HCT116 (cell line): ENCODE data around the gene OR51E2. TPM values are rescaled to one million over a fixed set of nuclear protein-coding genes. Genes with fewer than 3 reads are reported as not detected.

Experiments used
- ATAC-seq: fragments of 200-7000 bp; cut with Tn5 transposase; 2 replicates; pipeline ENCODE4 v1.9.1; 2020; ENCODE audit warnings: mild to moderate bottlenecking, moderate library complexity
- BruUV-seq: library from RNA; stranded (reverse); fragments of 400-500 nt; replicated peaks from 2 replicates; lab custom pipeline; 2021; lab: Mats Ljungman, UMichigan
- CTCF ChIA-PET: fragments of 300-600 bp; sonication (Branson Sonifier 250); formaldehyde crosslinking; loops from one replicate; lab custom pipeline; 2021; ENCODE audit warnings: antibody characterized with exemption; lab: Charles Lee
- POLR2A ChIA-PET: fragments of 300-600, 350-600 bp; sonication (Branson Sonifier 250); formaldehyde crosslinking; loops from one replicate; lab custom pipeline; 2021; ENCODE audit warnings: antibody characterized with exemption; lab: Charles Lee
- RAD21 ChIA-PET, 2 experiments: fragments of 300-600 bp; sonication (Branson Sonifier 250); formaldehyde crosslinking; loops; one replicate each; lab custom pipeline; 2023; ENCODE audit warnings: low total read pairs in 2 of 2; ENCODE audit not compliant: uncharacterized antibody in 2 of 2, unreplicated experiment in 2 of 2, low non-redundant PET in 1 of 2; lab: Charles Lee
- DNase-seq: peaks from one replicate; pipeline ENCODE4 v3.0.0-alpha.2; 2010; ENCODE audit warnings: low read depth, low spot score
- H2AFZ ChIP-seq: fragments of 200-600 bp; shearing (Covaris generic), sonication (generic); 2 replicates; pipeline ENCODE4 v1.6.1; 2017; ENCODE audit warnings: low read depth, mixed run types, mixed read lengths, antibody characterized with exemption, low read length; ENCODE audit not compliant: poor library complexity, severe bottlenecking
- H3K27ac ChIP-seq: 2 replicates; pipeline ENCODE4 v1.5.1; 2012; ENCODE audit warnings: low read depth, low read length
- H3K27me3 ChIP-seq: fragments of 200-600 bp; sonication (generic); 2 replicates; pipeline ENCODE4 v1.6.1; 2016; ENCODE audit warnings: mixed run types, low read length, mixed read lengths; ENCODE audit not compliant: insufficient read depth
- H3K36me3 ChIP-seq, 2 experiments: fragments of 200-500 bp in 1 of 2; fragments of 200-600 bp in 1 of 2; sonication (Bioruptor generic) in 1 of 2; sonication (generic) in 1 of 2; 2 replicates each; pipeline versions ENCODE4 v1.5.1 to v1.6.1; 2014 to 2016; ENCODE audit warnings: low read length in 2 of 2, inconsistent platforms in 1 of 2, mixed read lengths in 1 of 2, mixed run types in 1 of 2; ENCODE audit not compliant: insufficient read depth in 2 of 2, control insufficient read depth in 1 of 2
- H3K4me1 ChIP-seq, 2 experiments: fragments of 200-600 bp in 1 of 2; sonication (generic) in 1 of 2; 2 replicates each; pipeline versions ENCODE4 v1.5.1 to v1.6.1; 2012 to 2017; ENCODE audit warnings: low read length in 2 of 2, inconsistent platforms in 1 of 2, mild to moderate bottlenecking in 1 of 2, mixed read lengths in 1 of 2, mixed run types in 1 of 2, moderate library complexity in 1 of 2; ENCODE audit not compliant: insufficient read depth in 2 of 2, control insufficient read depth in 1 of 2
- H3K4me2 ChIP-seq: fragments of 200-600 bp; sonication (generic); 2 replicates; pipeline ENCODE4 v1.6.1; 2017; ENCODE audit warnings: mixed run types, low read length, mixed read lengths
- H3K4me3 ChIP-seq, 2 experiments: fragments of 200-600 bp in 1 of 2; sonication (generic) in 1 of 2; replicated peaks in 1 of 2; 2 replicates each; pipeline ENCODE4 v1.5.1; 2011 to 2016; ENCODE audit warnings: low read length in 2 of 2, control low read depth in 1 of 2, low read depth in 1 of 2, mild to moderate bottlenecking in 1 of 2, mixed read lengths in 1 of 2, mixed run types in 1 of 2
- H3K79me2 ChIP-seq: fragments of 200-600 bp; sonication (generic); 2 replicates; pipeline ENCODE4 v1.6.1; 2017; ENCODE audit warnings: mild to moderate bottlenecking, mixed run types, low read length, moderate library complexity, mixed read lengths; ENCODE audit not compliant: insufficient read depth
- H3K9ac ChIP-seq: fragments of 200-600 bp; sonication (generic); 2 replicates; pipeline ENCODE4 v1.6.1; 2016; ENCODE audit warnings: low read length, mixed read lengths
- H3K9me2 ChIP-seq: fragments of 200-600 bp; sonication (generic), shearing (Covaris generic); 2 replicates; pipeline ENCODE4 v1.6.1; 2017; ENCODE audit warnings: mixed run types, mild to moderate bottlenecking, moderate library complexity; ENCODE audit not compliant: insufficient read depth
- H3K9me3 ChIP-seq, 2 experiments: fragments of 200-500 bp in 1 of 2; fragments of 200-600 bp in 1 of 2; sonication (Bioruptor generic) in 1 of 2; sonication (generic) in 1 of 2; 2 replicates each; pipeline ENCODE4 v1.6.1; 2014 to 2017; ENCODE audit warnings: low read length in 2 of 2, mixed read lengths in 2 of 2, inconsistent platforms in 1 of 2, low read depth in 1 of 2, mild to moderate bottlenecking in 1 of 2, mixed run types in 1 of 2, moderate library complexity in 1 of 2; ENCODE audit not compliant: control insufficient read depth in 1 of 2, insufficient read depth in 1 of 2
- H4K20me1 ChIP-seq: fragments of 200-600 bp; sonication (generic), shearing (Covaris generic); 2 replicates; pipeline ENCODE4 v1.6.1; 2017; ENCODE audit warnings: mixed run types, mild to moderate bottlenecking, moderate library complexity; ENCODE audit not compliant: insufficient read depth
- ATF3 ChIP-seq: IDR thresholded peaks from 2 replicates; pipeline ENCODE4 v1.6.1; 2012
- CBX3 ChIP-seq: IDR thresholded peaks from 2 replicates; pipeline ENCODE4 v1.6.1; 2012; ENCODE audit warnings: low read depth
- CTCF ChIP-seq, 3 experiments: fragments of 200-600 bp in 1 of 3; sonication (generic) in 1 of 3; IDR thresholded peaks in 2 of 3; conservative IDR thresholded peaks in 1 of 3; 2 replicates each; pipeline ENCODE4 v1.5.1; 2012 to 2017; ENCODE audit warnings: low read depth in 2 of 3, low read length in 2 of 3, antibody characterized with exemption in 1 of 3, borderline replicate concordance in 1 of 3, control low read depth in 1 of 3, mild to moderate bottlenecking in 1 of 3, mixed read lengths in 1 of 3, mixed run types in 1 of 3, moderate library complexity in 1 of 3; ENCODE audit not compliant: insufficient read depth in 1 of 3
- EGR1 ChIP-seq: IDR thresholded peaks from 2 replicates; pipeline ENCODE4 v1.6.1; 2012; ENCODE audit warnings: low read depth
- ELF1 ChIP-seq: IDR thresholded peaks from 2 replicates; pipeline ENCODE4 v1.6.1; 2012; ENCODE audit warnings: low read depth, borderline replicate concordance
- EZH2phosphoT487 ChIP-seq: fragments of 200-600 bp; IDR thresholded peaks from 2 replicates; pipeline ENCODE4 v1.6.1; 2018; ENCODE audit warnings: antibody characterized with exemption, borderline replicate concordance
- FOSL1 ChIP-seq: IDR thresholded peaks from 2 replicates; pipeline ENCODE4 v1.6.1; 2012; ENCODE audit warnings: low read depth
- JUND ChIP-seq: IDR thresholded peaks from 2 replicates; pipeline ENCODE4 v1.6.1; 2012
- MAX ChIP-seq: IDR thresholded peaks from 2 replicates; pipeline ENCODE4 v1.6.1; 2012
- POLR2AphosphoS5 ChIP-seq: IDR thresholded peaks from 2 replicates; pipeline ENCODE4 v1.6.1; 2011; ENCODE audit warnings: mild to moderate bottlenecking, low read depth, low read length, moderate library complexity
- REST ChIP-seq: IDR thresholded peaks from 2 replicates; pipeline ENCODE4 v1.6.1; 2012; ENCODE audit warnings: low read depth
- SIN3A ChIP-seq: IDR thresholded peaks from 2 replicates; pipeline ENCODE4 v1.6.1; 2012; ENCODE audit warnings: low read depth
- SP1 ChIP-seq: IDR thresholded peaks from 2 replicates; pipeline ENCODE4 v1.6.1; 2012; ENCODE audit warnings: low read depth
- SRF ChIP-seq: IDR thresholded peaks from 2 replicates; pipeline ENCODE4 v1.6.1; 2012; ENCODE audit warnings: low read depth
- YY1 ChIP-seq: IDR thresholded peaks from 2 replicates; pipeline ENCODE4 v1.6.1; 2011; ENCODE audit warnings: low read length, low read depth, moderate library complexity, mild to moderate bottlenecking; ENCODE audit not compliant: insufficient replicate concordance; ENCODE audit errors: extremely low read depth
- ZBTB33 ChIP-seq: IDR thresholded peaks from 2 replicates; pipeline ENCODE4 v1.6.1; 2011; ENCODE audit warnings: mild to moderate bottlenecking, low read length, moderate library complexity; ENCODE audit not compliant: insufficient replicate concordance; ENCODE audit errors: extremely low read depth
- ZFX ChIP-seq: fragments of 450-650 bp; IDR thresholded peaks from 2 replicates; pipeline ENCODE4 v1.6.1; 2017
- ZNF274 ChIP-seq: fragments of 200-500 bp; sonication (Bioruptor generic); IDR thresholded peaks from 2 replicates; pipeline ENCODE4 v1.6.1; 2014; ENCODE audit warnings: mild to moderate bottlenecking, low read depth, low read length, inconsistent platforms
- intact Hi-C: fragments of 100-400 bp; cut with micrococcal nuclease; formaldehyde crosslinking; loops from 2 replicates; pipeline ENCODE4 v1.10.0; 2022
- total RNA-seq: library from RNA; stranded (reverse); gene quantifications from one replicate; pipeline ENCODE4 v1.2.1, GENCODE V29; 2021; ENCODE audit not compliant: unreplicated experiment

Gene OR51E2
- total RNA-seq, 1 experiment from 2014 or later = not detected

GRCh38 chr11:4671741-4672140 is 25.9 kb downstream of the OR51E2 start (continued):
- no peak for TF ChIP-seq REST
- TF ChIP-seq CBX3 = no peak
- no peak for TF ChIP-seq ZNF274
- no peak for TF ChIP-seq ZFX
- no peak for TF ChIP-seq EGR1
- TF ChIP-seq JUND = no peak
- TF ChIP-seq POLR2AphosphoS5 = no peak
- no peak for TF ChIP-seq EZH2phosphoT487

GRCh38 chr11:4665424-4665823 is 32.2 kb downstream of the OR51E2 start:
- H3K4me3 ChIP-seq = no peak overlapping the region
- H3K9ac ChIP-seq = no peak overlapping the region
- TF ChIP-seq SP1 (no peak), YY1 (no peak), POLR2AphosphoS5 (no peak), CBX3 (no peak), ZBTB33 (no peak), SRF (no peak), ATF3 (no peak), CTCF (IDR thresholded peaks at IDR 0.05 in 2 of 3, conservative IDR thresholded peaks at IDR 0.05 in 1 of 3; ENCODE audit: borderline replicate concordance in 1 of 3, insufficient read depth in 1 of 3, low read depth in 2 of 3, low read length in 2 of 3) (no peak), JUND (no peak), SIN3A (no peak), ZNF274 (no peak), FOSL1 (no peak), ZFX (no peak), ELF1 (no peak), MAX (no peak)
- intact Hi-C loops = no loop called here
- no peaks in the 10 kb centered on the region for H4K20me1 ChIP-seq
- H3K79me2 ChIP-seq = no peaks in the 10 kb centered on the region
- no peaks in the 10 kb centered on the region for H3K9me2 ChIP-seq
- BruUV-seq = no TSS peak
- no peaks in the 10 kb centered on the region for H3K4me1 ChIP-seq
- no peaks in the 10 kb centered on the region for H3K9me3 ChIP-seq
- DNase-seq (no peak), ATAC-seq (no peak)
- H2AFZ ChIP-seq = no peak overlapping the region
- POLR2A ChIA-PET = no interaction called here
- RAD21 ChIA-PET = no interaction called here
- H3K36me3 ChIP-seq = no peaks in the 10 kb centered on the region
- H3K27me3 ChIP-seq = peaks cover 57% of the 10 kb centered on the region
- H3K27ac ChIP-seq = no peak overlapping the region
- no peak overlapping the region for H3K4me2 ChIP-seq
- CTCF ChIA-PET = no interaction called here
